HG03025 (cell line): ENCODE data around the gene SACS.
"Not testable (repeated sequence)": the region's sequence is repeated elsewhere in the genome, so short reads cannot be mapped to it uniquely, and the experiment has no call there.

Experiments used
- ATAC-seq: cut with Tn5 transposase; IDR thresholded peaks from one replicate; pipeline ENCODE4 v1.9.1; 2021; ENCODE audit warnings: mild to moderate bottlenecking, moderate library complexity; ENCODE audit not compliant: unreplicated experiment, low FRiP score

SACS gene

DNA sequence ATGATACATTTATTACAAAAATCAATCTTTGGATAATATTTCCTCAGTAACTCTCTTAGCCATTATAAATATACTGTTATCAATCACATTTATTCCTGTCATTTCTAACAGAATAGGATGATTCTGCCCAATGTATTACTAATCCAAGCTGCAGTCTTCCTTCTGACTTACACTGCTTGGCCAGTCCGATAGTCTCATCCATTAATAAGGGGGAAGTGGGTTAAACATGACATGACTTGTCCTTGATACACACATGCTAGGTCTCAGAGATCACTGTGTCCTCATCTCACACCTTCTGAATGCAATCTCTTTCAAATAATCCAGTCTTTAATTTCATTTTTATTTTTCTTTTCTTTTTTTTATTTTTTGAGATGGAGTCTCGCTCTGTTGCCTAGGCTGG is 18.8 kb downstream of the SACS start:
- ATAC-seq, result no peak

- ATAC-seq, result no peak
Observed at GRCh38 chr13:23411706-23412105, 21.8 kb downstream of the SACS start.

GRCh38 chr13:23411220-23411619 is 22.3 kb downstream of the SACS start:
- ATAC-seq, result no peak

- ATAC-seq, result no peak
Observed at GRCh38 chr13:23408026-23408425, 25.5 kb downstream of the SACS start.

- ATAC-seq, result not testable (repeated sequence)
Observed at GRCh38 chr13:23401156-23401555, 32.3 kb downstream of the SACS start.

GRCh38 chr13:23399347-23399746 is 34.2 kb downstream of the SACS start:
- ATAC-seq, result no peak

- ATAC-seq, result no peak
Observed at GRCh38 chr13:23394821-23395220, 38.7 kb downstream of the SACS start.

DNA sequence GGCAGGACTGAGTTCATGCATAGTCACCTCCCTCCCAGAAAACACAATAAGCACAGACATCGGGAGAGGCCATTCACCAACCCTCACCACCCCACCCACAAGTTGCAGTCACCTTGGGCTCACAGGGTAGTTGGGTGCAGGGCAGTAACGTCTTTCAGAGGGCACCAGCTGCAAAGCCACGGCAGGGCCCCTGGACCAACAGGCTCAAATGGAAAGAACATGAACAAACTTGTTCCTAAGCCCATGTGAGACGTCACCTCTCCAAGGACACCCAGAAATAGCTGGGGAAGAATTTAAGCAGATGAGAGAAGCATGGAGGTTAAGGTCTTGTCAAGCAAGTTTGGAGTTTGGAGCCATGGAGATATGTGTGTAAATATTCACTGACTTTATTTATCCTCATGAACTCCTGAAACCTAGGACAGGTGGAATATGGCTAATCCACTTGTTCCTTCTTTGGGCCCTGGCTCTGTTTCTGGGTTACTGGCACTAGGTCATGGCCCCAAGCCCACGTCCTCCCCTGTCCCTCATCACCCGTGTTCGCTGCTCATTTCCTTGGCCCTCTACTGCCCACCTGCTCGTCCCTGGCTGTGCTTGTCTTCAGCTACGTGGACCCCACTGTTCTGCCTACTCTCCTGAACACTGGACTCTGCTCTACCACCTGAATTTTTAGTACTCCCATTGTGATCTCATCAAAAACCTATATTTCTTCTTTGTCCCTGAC is 40.4 kb downstream of the SACS start:
- ATAC-seq, result no peak

GRCh38 chr13:23392313-23392712 is 41.2 kb downstream of the SACS start:
- no peak for ATAC-seq

DNA sequence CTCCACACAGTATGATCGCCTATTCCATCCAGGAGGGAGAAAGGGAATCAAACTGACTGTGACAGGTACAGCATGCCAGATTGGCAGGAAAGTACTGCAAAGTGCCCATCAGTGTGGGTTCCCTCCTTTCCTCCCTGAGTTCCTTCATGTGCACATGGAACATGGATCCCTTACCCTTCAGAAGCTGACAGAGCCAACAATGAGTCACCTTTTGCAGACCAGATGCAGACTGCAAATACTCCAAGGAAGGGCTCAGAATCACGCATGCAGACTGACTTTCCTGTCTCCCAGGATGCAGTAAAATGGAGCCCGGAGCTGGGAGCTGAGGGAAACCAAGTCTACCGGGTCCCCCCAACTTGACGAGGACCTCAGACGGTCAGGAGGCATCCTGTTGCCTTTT is 41.8 kb downstream of the SACS start:
- ATAC-seq, result no peak

DNA sequence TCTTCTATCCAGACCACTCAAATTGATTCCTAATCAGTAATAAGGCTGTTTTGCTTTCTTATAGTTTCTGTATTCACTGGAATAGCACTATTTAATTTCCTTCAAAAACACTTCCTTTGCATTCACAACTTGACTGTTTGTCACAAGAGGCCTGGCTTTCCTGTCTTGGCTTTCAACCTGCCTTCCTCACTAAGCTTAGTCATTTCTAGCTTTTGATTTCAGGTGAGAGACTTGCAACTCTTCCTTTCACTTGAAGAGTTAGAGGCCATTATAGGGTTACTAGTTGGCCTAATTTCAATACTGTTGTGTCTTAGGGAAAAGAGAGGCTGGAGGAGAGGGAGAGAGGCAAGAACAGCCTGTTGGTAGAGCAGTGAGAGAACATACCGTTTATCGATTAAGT is 47.0 kb downstream of the SACS start:
- ATAC-seq, result peak; percentile 79

GRCh38 chr13:23385931-23386330 is 47.6 kb downstream of the SACS start:
- no peak for ATAC-seq

DNA sequence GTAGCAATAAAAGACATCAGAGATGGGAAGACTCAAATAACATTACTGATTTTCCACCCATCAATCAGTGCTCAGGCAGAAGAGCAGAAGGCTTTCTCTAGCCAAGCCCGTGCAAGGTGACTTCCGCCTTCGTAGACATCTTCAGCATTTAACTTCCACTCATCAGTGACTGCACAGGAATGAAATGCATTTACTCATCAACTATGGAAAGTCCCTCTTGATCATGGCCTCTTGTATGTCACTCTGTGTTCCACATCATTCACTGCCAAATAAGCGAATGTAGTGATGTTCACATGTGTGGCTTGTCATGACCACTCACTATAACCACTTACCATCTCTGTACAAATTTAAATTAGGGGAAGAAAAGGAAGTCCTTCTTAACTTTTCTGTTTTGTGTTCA is 49.4 kb downstream of the SACS start:
- ATAC-seq, result peak; percentile 65

DNA sequence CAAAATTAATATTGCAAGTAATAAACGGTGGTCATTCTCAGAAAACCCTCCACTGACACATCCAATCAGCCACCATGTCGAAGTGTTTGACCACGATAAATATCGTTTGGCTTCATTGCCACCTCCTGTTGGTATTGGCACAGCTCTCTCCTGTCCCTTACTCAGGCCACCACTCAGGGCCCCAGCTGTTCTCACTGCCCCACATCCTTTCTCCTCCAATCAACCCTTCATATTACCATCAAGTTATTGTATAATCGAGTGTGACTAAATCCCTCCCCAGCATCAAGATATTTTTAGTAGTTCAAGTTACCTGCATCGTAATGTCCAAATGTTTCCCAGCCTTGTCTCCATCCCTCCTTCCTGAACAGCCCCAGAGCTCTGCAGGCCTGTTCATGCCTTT is 50.4 kb downstream of the SACS start:
- no peak for ATAC-seq

DNA sequence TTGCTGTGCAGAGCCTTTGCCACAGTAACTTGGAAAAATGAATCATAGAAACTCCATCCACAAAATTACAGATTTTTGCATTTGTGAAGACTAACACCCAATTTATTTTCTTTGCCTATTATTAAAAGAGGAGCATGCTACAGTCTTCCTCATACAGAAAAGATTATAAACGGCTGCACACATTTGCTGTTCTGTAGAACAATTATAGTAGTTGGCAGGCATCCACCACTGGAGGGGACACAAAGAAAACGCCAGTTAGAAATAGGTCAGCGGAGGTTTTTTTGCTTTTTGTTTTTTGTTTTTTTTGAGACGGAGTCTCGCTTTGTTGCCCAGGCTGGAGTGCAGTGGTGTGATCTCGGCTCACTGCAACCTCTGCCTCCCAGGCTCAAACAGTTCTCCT is 51.6 kb downstream of the SACS start:
- no peak for ATAC-seq

- ATAC-seq, result no peak
Observed at GRCh38 chr13:23380534-23380933, 53.0 kb downstream of the SACS start.

DNA sequence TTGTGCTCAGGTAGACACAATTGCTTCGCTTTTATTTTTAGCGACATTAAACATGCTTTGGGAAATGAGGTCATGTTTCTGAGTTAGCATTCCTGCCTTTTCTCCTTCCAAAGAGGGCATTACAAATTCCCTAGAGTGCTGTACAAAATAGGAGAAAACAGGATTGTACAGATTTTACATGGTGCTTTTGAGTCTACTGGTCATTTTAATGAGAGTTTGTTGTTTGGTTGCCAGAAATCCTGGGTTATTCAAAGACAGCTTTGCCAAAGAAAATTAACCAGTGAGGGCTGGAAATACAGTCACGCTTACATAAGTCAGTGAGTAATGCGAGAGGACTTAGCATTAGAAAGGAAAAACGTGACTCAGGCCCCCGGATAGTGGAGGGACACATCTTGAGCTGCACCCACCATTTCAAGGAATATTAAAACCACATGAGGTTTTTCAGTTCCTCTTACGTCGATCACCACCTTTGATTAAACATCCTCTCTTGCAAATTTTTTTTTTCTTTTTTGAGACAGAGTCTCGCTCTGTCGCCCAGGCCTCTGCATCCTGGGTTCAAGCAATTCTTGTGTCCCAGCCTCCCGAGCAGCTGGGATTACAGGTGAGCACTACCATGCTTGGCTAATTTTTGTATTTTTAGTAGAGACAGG is 55.4 kb downstream of the SACS start:
- ATAC-seq, result no peak

GRCh38 chr13:23377579-23377978 is 55.9 kb downstream of the SACS start:
- ATAC-seq, result no peak

DNA sequence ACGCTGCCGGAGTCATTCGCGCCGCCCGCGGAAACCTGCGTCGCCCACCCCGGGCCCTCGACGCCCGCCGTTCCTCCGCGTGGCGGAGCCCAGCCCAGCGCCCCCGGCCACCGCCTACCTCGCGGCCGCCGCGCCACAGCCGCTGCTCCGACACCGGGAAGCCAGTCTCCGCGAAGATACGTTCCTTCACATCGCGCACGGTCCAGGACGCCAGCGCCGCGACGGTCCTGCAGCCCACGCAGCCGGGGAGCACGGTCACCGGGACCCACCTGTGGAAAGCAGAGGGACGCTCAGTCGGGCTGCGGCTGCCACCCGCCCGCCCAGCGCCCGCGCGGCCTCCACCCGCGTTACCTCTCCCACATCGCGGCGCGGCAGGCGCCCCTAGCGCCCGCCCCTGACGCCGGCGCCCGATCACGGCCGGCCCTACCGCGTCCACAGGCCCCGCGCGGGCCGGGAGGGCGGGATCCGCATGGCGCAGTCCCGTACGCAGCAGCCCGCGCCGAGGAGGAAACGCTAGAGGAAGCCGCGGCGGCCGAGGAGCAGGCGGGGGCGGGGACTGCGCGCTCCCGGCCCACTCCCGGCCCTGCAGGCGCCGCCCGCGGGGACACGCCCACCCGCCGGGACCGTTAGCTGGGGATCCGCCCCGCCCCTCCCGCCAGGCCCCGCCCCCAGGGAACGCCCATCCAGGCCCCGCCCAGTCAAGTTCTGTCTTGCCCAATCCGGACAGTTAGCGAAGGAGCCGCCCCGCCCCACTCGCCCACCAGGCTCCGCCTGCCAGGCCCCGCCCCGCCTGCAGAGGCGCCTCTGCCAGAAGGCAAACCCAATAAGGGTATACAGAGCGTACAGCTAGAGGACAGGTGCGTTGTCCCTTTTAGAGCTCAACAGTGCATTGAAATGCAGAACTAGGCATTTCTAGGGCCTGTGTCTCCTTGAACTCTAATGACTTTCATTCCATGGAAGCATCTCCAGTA is 58.2 kb downstream of the SACS start:
- ATAC-seq, result peak; percentile 88

DNA sequence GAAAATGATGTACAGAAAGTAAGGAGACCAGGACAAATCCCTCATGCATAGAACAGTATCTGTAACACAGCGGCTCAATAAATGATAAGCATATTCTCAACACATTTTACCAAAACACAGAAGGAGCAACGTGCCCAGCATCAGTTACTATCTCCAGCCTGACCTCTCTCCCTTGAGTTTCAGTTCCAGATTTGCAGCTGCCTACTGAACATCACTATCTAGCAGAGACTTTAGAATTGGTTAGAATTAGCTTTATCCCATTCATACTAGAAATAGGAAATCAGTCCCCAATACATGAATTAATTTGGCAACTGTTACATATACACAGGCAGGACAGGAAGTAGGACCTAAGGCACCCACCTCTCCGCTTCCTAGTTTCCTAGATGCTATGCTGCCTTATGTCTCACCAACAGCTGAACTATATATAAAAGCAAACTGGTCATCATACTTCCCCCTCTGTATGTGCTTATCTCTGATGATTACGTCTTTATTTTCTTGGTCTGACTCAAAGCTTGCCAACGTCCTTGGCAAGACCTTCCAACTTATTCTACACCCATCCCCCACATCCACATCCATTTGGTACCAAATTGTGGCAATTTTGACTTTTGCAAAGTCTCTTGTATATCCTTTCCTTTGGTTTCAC is 61.1 kb downstream of the SACS start:
- no peak for ATAC-seq

DNA sequence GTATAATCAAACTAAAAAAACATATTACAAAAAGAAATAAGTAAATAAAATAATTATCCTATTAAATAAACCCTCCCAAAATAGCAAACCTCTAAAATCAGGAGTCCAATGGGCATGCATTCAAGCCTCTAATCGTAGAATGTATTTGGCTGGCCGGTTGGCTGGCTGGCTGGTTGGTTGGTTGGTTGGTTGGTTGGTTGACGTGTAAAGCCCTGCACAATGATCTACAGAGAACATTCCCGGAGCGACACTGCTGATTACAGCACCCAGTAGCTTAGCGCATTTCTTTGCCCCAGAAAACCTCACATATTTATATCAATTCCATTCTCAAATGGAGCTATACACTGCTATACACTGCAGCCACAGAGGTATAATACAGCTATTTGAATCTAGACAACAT is 65.6 kb downstream of the SACS start:
- no peak for ATAC-seq
